Breast epithelium (tissue), 3 donors: ENCODE data around the gene C20orf141.

Experiments
- POLR2AphosphoS5 ChIP-seq, 3 donors: sonication (generic); formaldehyde crosslinking; IDR thresholded peaks; one replicate each; pipeline ENCODE4 v1.6.1; 2017; ENCODE audit warnings: antibody characterized with exemption in 3 of 3
- TF ChIP-seq, protein P1 (sequence below), 3 donors: fragments of 450-650 bp; IDR thresholded peaks; one replicate each; pipeline ENCODE4 v1.5.1; 2016 to 2017; ENCODE audit warnings: antibody characterized with exemption in 3 of 3, mild to moderate bottlenecking in 3 of 3, moderate library complexity in 3 of 3

DNA sequence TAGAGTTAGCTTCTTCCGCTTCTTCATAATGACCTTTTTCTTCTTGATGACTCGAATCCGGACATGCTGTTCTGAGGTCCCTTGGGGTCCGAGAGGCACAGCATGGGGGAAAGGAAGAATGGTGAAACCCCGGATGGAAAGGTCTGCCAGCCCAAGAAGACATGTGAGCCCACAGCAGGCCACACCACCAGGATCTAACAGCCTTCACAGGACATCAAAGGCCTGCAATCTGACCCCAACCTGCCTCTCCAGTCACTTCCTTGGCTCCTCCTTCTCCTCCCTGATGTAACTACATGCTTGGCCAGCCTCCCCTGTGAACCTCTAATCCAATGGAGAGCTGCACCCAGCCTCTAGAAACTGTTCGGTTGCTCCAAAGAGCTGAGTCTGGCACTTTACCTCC is 16.0 kb upstream of the C20orf141 start:
- TF ChIP-seq, protein P1, sequence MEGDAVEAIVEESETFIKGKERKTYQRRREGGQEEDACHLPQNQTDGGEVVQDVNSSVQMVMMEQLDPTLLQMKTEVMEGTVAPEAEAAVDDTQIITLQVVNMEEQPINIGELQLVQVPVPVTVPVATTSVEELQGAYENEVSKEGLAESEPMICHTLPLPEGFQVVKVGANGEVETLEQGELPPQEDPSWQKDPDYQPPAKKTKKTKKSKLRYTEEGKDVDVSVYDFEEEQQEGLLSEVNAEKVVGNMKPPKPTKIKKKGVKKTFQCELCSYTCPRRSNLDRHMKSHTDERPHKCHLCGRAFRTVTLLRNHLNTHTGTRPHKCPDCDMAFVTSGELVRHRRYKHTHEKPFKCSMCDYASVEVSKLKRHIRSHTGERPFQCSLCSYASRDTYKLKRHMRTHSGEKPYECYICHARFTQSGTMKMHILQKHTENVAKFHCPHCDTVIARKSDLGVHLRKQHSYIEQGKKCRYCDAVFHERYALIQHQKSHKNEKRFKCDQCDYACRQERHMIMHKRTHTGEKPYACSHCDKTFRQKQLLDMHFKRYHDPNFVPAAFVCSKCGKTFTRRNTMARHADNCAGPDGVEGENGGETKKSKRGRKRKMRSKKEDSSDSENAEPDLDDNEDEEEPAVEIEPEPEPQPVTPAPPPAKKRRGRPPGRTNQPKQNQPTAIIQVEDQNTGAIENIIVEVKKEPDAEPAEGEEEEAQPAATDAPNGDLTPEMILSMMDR (IDR thresholded peaks at IDR 0.05): no peak
- TF ChIP-seq POLR2AphosphoS5 (IDR thresholded peaks at IDR 0.05): no peak
